ENCODE measurements around the gene SHMT1.
"Not testable (repeated sequence)": the region's sequence is repeated elsewhere in the genome, so short reads cannot be mapped to it uniquely, and the experiment has no call there.

Gene SHMT1

GRCh38 chr17:18363101-18364049, at the start of gene SHMT1:
Gene SHMT1, minus strand, starts transcription at chr17:18363550. Its CDS starts 7,569 bp downstream, at chr17:18355981.
- DNase-seq = peak; percentile 93
- Mint-ChIP-seq H3K4me3 (peak within 1 kb of the TSS; percentile 87), H3K4me1 (ENCODE audit: low read depth) (peaks cover 17% of the 10 kb centered on the region), H3K27me3 (no peaks in the 10 kb centered on the region), H3K27ac (peak within 1 kb of the TSS; percentile 88), H3K9me3 (no peaks in the 10 kb centered on the region), H3K36me3 (ENCODE audit: low read depth) (peaks cover 24% of the 10 kb centered on the region)

- not testable (repeated sequence) for H3K9me3 Mint-ChIP-seq; H3K36me3 Mint-ChIP-seq (ENCODE audit: low read depth); H3K27ac Mint-ChIP-seq; H3K27me3 Mint-ChIP-seq; H3K4me3 Mint-ChIP-seq; DNase-seq
- H3K4me1 Mint-ChIP-seq (ENCODE audit: low read depth) = peaks cover 19% of the 10 kb centered on the region
These were observed 48.7 kb upstream of the SHMT1 start for GRCh38 chr17:18412001-18412538.

- not testable (repeated sequence) for H3K36me3 Mint-ChIP-seq (ENCODE audit: low read depth); H3K9me3 Mint-ChIP-seq; H3K27me3 Mint-ChIP-seq
- peaks cover 19% of the 10 kb centered on the region for H3K4me1 Mint-ChIP-seq (ENCODE audit: low read depth)
- DNase-seq = peak; percentile 73
- H3K4me3 Mint-ChIP-seq = peak overlapping the region; percentile 88
- peak overlapping the region; percentile 90 for H3K27ac Mint-ChIP-seq
These were observed 48.1 kb upstream of the SHMT1 start for GRCh38 chr17:18411377-18411864.

GRCh38 chr17:18410736-18411135, 47.4 kb upstream of the SHMT1 start:
- Mint-ChIP-seq H3K27ac (peak overlapping the region; percentile 73), H3K4me1 (ENCODE audit: low read depth) (peaks cover 19% of the 10 kb centered on the region), H3K4me3 (peak overlapping the region; percentile 88)
- not testable (repeated sequence) for H3K27me3 Mint-ChIP-seq; H3K9me3 Mint-ChIP-seq; H3K36me3 Mint-ChIP-seq (ENCODE audit: low read depth); DNase-seq

- not testable (repeated sequence) for DNase-seq; H3K9me3 Mint-ChIP-seq; H3K36me3 Mint-ChIP-seq (ENCODE audit: low read depth); H3K4me3 Mint-ChIP-seq; H3K27me3 Mint-ChIP-seq; H3K27ac Mint-ChIP-seq
- H3K4me1 Mint-ChIP-seq (ENCODE audit: low read depth) = peaks cover 19% of the 10 kb centered on the region
These were observed 46.0 kb upstream of the SHMT1 start for GRCh38 chr17:18409321-18409720.

GRCh38 chr17:18408906-18409305, 45.6 kb upstream of the SHMT1 start:
- not testable (repeated sequence) for H3K9me3 Mint-ChIP-seq; DNase-seq; H3K27ac Mint-ChIP-seq; H3K36me3 Mint-ChIP-seq (ENCODE audit: low read depth); H3K4me3 Mint-ChIP-seq; H3K27me3 Mint-ChIP-seq
- peaks cover 19% of the 10 kb centered on the region for H3K4me1 Mint-ChIP-seq (ENCODE audit: low read depth)

GRCh38 chr17:18403604-18404003, 40.3 kb upstream of the SHMT1 start:
- H3K27me3 Mint-ChIP-seq; H3K4me3 Mint-ChIP-seq; H3K4me1 Mint-ChIP-seq (ENCODE audit: low read depth); H3K36me3 Mint-ChIP-seq (ENCODE audit: low read depth); H3K9me3 Mint-ChIP-seq; H3K27ac Mint-ChIP-seq; DNase-seq: not testable (repeated sequence)

GRCh38 chr17:18403166-18403565, 39.8 kb upstream of the SHMT1 start:
- not testable (repeated sequence) for H3K27ac Mint-ChIP-seq; DNase-seq; H3K9me3 Mint-ChIP-seq; H3K4me1 Mint-ChIP-seq (ENCODE audit: low read depth); H3K4me3 Mint-ChIP-seq; H3K27me3 Mint-ChIP-seq; H3K36me3 Mint-ChIP-seq (ENCODE audit: low read depth)

- H3K27me3 Mint-ChIP-seq; H3K4me3 Mint-ChIP-seq; H3K27ac Mint-ChIP-seq; H3K4me1 Mint-ChIP-seq (ENCODE audit: low read depth); H3K36me3 Mint-ChIP-seq (ENCODE audit: low read depth); DNase-seq; H3K9me3 Mint-ChIP-seq: not testable (repeated sequence)
These were observed 38.7 kb upstream of the SHMT1 start for GRCh38 chr17:18401872-18402590.

GRCh38 chr17:18388728-18389127, 25.4 kb upstream of the SHMT1 start:
- not testable (repeated sequence) for H3K36me3 Mint-ChIP-seq (ENCODE audit: low read depth); H3K9me3 Mint-ChIP-seq; DNase-seq; H3K4me3 Mint-ChIP-seq; H3K4me1 Mint-ChIP-seq (ENCODE audit: low read depth); H3K27me3 Mint-ChIP-seq; H3K27ac Mint-ChIP-seq

GRCh38 chr17:18388266-18388665, 24.9 kb upstream of the SHMT1 start:
- H3K27ac Mint-ChIP-seq; H3K4me1 Mint-ChIP-seq (ENCODE audit: low read depth); H3K4me3 Mint-ChIP-seq; H3K36me3 Mint-ChIP-seq (ENCODE audit: low read depth); H3K9me3 Mint-ChIP-seq; DNase-seq; H3K27me3 Mint-ChIP-seq: not testable (repeated sequence)

- H3K27me3 Mint-ChIP-seq, DNase-seq, H3K4me3 Mint-ChIP-seq: not testable (repeated sequence)
These were observed 24.2 kb upstream of the SHMT1 start for GRCh38 chr17:18387583-18387982.

GRCh38 chr17:18384271-18384670, 20.9 kb upstream of the SHMT1 start:
- not testable (repeated sequence) for DNase-seq; H3K27ac Mint-ChIP-seq; H3K4me1 Mint-ChIP-seq (ENCODE audit: low read depth); H3K36me3 Mint-ChIP-seq (ENCODE audit: low read depth); H3K4me3 Mint-ChIP-seq; H3K9me3 Mint-ChIP-seq
- H3K27me3 Mint-ChIP-seq = peaks cover 13% of the 10 kb centered on the region

More at GRCh38 chr17:18387583-18387982, 24.2 kb upstream of the SHMT1 start:
- H3K9me3 Mint-ChIP-seq; H3K27ac Mint-ChIP-seq; H3K4me1 Mint-ChIP-seq (ENCODE audit: low read depth); H3K36me3 Mint-ChIP-seq (ENCODE audit: low read depth): not testable (repeated sequence)

GRCh38 chr17:18383079-18383481, 19.7 kb upstream of the SHMT1 start:
- not testable (repeated sequence) for H3K4me1 Mint-ChIP-seq (ENCODE audit: low read depth); H3K36me3 Mint-ChIP-seq (ENCODE audit: low read depth); H3K4me3 Mint-ChIP-seq; H3K27ac Mint-ChIP-seq; H3K9me3 Mint-ChIP-seq
- DNase-seq = peak; percentile 59
- H3K27me3 Mint-ChIP-seq = peaks cover 13% of the 10 kb centered on the region

All from activated T-cell treated with anti-CD3 and anti-CD28 coated beads, Interleukin-2, amount 50 U/mL, for 24 hours (primary cell).